NCI-H1417 (cell line): ENCODE results near the gene TRIM31.
A peak's percentile ranks its signal among the peaks of the same experiment; 100 is the strongest.

ENCODE experiments used
- DNase-seq, 3 experiments: peaks; one replicate each; lab custom pipeline; 2025; lab: John Stamatoyannopoulos, UW

Gene TRIM31

DNA sequence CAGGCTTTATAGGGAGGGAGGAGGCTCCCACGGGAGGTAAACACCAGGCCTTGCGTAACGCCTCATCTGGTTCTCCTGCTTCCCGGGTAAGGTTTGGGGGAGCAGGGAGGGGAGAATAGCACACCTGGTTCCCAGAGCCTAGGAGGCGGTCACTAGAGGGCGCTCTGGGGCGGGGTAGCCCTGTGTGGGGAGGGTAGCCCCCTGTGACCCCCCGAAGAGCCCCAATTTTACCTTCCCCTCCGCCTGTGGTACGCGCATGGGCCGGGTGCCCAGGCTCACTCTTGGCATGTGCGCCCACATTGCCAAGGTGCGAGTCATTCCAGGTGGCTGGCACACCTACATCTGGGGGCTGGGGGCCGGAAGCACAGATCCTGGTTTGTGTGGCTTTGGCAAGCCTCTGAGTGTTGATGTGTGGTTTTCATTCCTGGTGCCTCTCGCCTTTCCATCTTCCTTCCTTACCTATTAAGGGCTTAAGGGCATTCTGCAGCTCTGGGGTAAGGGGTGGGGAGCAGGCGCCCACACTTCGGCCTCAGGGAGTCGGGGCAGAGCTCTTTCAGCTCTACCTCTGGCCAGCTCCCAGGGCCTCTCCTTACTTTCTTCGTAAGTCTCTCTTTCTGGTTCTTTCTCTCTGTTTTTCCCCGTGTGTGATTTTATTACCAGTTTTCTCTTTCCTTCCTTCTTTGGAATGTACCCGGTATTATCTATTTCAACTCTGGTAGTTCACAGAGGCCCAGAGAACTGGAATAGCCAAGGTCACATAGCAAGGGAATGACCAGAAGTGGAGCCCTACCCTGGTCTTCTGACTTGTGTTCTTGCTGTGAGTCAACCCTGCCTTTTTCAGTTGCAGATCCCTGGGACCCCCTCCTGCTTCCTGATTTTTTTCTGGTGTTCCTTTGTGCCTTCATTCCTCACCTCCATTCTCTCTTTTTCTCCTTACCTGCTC lies 36.8 kb downstream of the TRIM31 start:
- DNase-seq = no peak

DNA sequence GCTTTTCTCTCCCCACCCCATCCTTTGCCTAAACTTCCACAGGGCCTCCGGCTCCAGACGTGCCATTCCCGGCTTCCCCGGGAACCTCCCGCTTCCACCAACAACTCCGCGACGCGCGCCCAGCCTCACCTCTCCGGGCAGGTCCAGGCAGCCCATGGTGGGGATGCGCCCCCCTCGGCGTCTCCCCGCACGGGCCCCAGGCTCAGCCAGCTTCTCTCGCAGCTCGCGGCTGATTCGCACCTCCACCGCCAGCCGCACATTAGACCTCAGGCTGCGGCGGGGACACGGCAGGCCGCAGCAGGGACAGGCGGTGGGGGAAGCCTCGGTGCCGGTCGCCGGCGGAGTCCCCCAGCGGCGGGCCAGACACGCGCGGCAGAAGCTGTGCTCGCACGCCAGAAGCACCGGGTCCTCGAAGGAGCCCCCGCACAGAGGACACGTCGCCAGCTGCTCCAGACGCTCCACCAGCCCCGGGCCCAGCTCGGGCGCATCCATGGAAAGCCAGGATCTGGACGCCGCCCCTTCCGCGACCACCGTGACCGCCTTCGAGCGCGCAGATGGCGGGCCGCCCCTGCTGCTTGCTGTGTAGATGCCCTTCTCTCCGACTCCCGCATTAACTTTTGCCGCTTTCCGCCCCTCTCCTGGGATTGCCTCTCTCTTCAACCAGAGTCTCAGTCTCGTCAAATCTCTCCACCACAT lies 37.6 kb downstream of the TRIM31 start, which contains the start of gene RNF39:
Gene RNF39, minus strand, starts transcription at position 676 of the 696 bp plus-strand sequence. Its CDS starts 184 bp downstream, at position 492.
- DNase-seq = peak in 1 of 3 experiments; percentile 10

DNA sequence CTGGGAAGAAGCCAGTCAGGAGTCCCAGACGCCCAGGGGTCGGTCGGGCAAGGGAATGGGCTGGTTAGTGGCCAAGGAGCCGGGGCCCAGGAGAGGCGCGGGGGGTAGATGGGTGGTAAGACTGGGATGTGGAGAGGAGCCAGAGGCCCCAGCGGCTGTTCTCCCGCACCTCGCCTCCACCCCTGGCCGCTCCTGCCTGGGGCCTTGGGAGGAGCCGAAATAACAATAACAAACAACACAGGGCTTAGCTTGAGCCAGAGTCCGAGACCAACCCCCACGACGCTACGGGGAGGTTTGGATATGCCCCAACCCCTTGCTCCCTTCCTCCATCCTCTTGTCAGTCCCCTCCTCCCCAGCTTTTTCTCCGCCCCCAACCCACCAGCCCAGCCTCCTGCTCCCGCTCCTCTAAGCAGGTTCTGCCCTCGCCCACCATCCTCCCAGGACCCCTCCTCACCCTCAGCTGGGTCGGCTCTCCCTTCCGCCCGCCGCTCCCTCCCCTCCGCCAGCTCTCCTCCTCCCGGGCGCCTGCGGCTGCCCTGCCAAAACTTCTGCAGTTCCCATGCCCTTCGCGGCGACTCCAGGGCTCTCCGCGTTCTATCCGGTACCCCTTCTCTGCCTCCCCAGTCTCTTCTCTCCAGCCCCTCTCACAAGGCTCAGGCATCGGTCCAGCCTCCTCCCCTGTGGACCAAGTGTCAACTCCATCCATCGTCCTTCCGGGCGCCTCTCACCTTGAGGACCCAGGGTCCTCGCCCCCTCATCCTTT lies 38.4 kb downstream of the TRIM31 start:
- DNase-seq = no peak

DNA sequence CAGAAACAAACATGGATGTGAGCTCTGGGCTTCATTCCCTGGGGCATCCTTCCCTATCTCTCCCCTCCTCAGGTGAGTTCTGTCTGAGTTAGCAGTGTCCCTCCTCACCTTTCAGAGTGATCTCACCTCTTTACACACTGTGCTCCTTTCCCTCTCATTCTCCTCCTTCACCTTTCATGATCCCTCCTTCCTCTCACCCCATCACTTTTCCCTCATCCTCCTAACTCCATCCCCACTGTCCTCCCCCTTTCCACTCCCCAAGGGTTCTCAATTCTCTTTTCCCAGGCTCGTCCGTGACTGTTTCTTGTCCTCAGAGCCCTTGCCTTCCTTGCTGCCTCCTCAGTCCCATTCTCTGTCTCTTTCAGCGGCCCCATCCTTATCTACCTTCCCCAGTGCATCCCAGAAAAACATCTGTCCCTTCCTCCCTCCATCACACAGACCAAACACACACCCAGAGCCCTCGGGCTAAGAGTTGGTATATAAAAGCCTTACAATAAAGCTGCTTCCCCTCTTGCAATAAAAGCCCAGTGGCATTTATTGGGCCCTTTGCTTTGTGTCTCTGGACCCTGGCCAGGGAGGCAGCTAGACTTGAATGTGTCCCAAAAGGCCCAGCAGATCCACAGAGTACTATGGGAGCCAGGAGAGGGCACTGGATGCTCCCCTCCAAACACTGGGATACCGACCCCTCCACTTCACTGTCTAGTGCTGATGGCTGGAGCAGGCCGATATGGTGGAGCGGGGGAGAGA lies 39.2 kb downstream of the TRIM31 start:
- DNase-seq = no peak

DNA sequence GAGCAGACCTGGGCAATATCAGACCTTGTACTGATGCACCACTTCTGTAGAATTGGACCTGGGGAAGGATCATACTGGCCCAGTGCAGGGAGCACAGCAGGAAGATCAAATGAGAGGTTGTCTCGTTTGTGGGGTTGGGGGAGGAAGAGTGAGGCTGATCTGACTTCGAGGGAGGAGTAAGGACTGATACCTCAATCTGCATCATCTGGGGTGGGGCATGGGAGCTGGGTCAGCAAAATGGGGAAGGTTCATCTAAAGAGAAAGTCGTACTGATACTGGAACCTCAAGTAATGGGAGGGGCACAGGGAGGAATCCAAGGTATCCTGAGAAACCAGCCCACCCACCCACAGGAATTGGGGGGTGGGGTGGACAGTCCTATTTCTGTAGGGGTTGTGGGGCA lies 41.0 kb downstream of the TRIM31 start:
- DNase-seq = no peak

DNA sequence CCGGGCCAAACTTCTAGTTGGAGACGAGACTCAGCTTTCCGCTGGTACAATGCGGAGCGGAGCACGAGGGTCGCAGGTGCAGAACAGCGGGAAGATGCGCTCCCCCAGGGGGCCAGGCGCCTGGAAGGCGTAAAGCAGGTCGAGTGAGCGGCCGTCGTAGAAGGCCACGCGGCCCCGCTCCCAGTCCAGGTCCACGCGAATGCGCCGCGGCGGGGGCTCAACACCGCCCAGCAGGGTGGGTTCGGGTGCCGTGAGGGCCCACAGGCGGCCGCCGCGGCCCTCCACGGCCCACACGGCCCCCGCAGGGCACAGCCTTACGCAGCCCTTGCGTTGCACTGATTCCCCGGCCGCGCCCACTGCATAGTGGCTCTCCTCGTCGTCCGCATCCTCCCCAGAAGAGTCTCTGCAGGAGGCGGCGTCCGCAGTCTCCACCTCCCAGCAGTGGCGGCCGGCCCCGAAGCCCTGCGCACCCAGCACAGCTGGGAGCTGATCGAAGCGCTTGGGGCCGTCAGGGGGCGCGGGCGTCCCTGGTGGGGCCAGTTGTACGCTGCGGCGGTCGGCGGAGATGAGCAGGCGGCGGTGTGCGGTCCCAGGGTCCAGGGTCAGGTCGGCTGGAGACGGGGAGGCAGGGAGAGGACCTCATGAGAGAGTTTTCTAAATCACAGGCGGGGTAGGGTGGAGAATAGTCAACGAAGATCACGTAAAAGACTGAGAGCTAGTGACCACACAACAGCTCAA lies 41.6 kb downstream of the TRIM31 start:
- no peak for DNase-seq

DNA sequence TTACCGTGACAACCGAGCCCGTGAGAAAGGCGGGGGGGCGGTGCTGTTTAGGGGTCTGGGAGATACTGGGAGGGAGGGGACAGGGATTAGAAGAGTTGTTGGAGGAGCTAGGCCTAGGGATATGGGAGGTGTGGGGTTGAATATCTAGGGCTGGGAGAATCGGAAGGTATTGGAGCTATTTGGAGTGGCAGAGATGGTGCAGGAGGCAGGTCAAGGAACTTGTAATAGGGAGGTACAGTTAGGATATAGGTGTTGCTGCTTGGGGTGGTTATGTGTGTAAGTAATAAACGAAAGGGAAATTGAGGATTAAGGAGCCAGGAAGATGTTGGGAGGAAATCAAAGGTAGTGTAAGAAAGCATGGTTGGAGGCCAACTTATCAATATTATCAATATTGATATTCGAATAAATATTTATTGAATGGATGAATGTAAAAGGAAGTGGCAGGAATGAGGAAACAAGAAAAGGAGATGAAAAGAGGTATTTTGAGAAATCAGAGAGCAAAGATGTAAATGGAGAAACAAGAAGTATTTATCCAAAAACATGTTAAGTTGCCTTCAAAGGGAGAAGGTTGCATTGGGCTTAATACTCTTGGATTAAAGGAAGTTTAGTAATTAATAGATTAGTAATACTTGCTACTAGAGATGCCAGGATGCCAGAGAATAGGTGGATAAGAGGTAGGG lies 45.3 kb downstream of the TRIM31 start:
- DNase-seq = no peak

DNA sequence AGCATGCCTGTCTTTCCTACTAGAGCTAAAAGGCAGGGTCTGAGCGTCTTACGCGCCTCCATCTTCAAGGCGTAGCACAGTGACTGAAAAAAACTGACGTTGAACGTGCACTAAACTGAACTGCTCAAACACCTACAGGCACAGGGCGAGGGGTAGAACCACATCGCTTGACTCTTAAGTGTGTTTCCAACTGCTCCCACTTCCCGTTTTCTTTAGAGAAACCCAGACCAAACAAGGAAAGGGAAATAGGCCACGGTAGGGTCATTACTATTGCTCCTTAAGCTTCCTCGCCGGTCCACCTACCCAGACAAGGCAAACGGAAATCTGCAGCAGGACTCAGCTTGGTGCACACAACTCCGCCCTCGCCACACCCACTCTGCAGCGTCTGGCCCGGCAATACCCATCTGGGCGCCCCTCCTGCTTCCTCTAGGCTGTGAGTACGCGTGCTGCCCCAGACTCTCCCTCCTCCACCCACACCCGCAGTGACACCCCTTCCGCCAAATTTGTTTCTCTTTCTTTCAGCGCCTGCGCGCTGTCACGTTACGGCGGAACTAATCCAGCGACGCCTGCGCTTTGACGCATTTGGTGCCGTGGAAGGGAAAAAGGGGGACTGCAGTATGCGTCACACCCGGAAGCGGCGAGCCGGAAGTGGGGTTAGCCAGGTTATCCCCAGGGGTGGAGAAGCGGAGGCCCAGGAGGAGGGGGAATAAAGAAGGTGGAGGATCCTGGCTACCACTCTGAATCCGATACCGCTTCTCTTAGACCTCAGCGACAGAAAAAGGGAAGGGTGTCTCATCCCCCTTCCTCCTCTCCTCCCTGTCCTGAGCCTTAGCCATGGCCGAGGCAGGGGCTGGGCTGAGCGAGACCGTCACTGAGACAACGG lies 46.1 kb downstream of the TRIM31 start, which contains the start of gene PPP1R11:
Gene PPP1R11, plus strand, starts transcription at position 622 of the 883 bp plus-strand sequence. Its CDS starts 213 bp downstream, at position 835.
- DNase-seq = peak; percentile 98 to 100 (median 98)

DNA sequence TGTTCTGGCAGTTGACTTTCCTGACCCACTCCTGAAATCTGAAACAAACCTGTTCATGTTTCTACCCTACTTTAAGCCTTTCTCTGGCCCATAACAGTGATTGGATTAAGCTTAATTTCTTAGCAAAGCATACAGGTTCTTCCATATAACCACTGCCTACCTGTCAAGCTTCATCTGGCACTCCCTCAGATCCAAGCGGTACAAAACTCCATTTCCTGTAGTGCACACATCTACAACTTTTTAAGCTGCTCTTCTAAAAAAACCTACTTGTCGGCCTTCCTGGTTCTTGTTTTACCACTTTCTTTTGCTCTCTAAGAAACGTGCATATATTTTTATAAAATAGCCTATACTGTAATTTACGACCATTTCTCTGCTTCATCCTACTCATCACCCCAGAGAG lies 46.8 kb downstream of the TRIM31 start:
- no peak for DNase-seq

DNA sequence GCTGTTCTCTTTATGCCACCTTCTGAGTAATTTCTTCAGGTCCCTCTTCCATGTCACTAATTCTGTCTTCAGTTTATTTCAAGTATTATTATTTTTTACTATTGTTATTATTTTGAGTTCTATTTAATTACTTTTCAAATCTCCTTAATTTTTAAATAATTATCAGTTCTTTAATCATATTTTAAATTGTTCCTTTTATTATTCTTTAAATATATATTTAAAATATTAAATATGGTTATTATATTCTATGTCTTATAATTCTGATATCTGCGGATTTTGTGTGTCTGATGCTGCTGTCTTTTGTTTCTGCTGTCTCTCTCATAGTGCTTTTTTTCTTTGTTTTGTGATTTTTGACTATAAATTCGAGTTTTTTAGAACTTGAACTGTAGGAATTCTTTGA lies 49.6 kb downstream of the TRIM31 start:
- no peak for DNase-seq

DNA sequence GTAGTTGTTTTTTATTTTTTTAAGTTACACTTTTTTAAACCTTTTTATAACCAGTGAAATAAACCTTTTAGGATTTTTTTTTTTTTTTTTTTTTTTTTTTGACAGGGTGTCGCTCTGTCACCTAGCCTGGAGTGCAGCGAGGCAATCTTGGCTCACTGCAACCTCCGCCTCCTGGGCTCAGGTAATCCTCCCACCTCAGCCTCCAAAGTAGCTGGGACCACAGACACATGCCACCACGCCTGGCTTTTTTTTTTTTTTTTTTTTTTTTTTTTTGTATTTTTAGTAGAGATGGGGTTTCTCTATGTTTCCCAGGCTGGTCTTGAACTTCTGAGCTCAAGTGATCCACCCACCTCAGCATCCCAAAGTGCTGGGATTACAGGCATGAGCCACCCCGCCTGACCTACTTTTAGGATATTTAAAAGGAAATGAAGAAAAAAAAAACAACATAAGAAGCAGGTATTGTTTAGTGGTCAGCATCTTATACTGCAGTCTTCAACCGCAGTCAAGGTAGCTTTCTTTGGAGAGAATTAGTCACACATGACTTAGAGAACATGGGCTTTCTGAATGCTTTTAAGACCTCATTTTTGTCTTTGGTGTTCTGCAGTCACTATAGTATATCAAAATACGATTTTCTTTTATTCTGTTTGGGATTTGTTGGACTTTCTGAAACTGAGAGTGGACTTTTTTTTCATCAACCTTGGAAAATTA lies 50.3 kb downstream of the TRIM31 start:
- no peak for DNase-seq

DNA sequence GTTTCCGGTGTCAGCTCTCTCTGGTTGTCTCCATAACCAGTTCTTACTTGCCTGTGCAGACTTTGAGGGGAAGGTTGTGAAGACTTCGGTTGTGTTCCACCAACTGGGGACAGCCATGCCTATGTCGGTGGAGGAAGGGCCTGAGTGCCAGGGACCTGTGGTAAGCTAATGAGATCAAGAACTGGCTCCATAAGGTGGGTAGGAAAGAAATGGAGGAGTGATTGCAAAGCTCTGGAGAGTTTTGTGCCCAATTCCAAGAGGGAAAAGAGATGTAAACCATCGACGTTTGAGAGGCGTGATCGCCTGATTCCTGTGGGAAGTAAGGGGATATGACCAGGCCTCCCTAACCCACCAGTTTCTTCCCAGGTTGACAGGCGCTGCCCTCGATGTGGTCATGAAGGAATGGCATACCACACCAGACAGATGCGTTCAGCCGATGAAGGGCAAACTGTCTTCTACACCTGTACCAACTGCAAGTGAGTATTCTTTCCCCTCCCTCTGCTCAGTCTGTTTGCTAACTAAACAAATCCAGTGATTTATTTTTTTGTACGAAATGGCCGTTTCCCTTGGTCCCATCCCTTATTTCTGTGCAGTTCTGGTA lies 50.9 kb downstream of the TRIM31 start:
- peak in 2 of 3 experiments; percentile 34 to 44 for DNase-seq

DNA sequence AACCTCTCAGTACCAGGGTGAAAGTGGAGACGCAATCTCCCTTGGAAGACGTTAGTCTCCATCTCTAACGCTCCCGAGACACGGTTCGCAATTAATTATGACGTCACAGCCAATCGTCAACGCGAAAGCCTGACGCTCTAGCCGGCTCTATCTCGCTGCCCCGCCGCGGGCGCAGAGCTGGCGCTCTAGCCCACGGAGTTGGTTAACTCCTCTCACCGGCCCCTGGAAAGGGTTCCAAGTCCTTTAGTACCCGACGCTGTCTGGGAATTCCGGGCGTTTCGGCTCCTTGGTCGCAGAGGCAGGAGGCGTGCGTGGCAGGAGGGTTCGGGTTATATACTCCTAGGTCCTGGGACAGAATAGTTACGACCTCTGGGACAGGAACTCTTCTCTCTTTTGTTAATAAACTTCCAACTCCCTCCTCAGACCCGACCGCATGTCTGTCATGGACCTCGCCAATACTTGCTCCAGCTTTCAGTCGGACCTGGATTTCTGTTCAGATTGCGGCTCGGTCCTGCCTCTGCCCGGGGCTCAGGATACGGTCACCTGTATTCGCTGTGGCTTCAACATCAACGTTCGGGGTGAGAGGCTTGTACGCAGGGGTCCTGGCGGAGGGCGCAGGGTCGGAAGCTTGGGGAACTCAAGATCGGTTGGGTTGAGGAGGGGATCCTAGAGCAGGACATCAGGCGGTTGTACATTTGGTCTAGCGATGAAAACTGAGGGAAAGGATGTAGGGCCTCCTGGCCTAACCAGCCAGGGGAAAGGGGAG lies 51.6 kb downstream of the TRIM31 start, which contains the start of gene POLR1H:
Gene POLR1H, plus strand, starts transcription at position 174 of the 766 bp plus-strand sequence. Its CDS starts 260 bp downstream, at position 434.
- peak; percentile 94 to 98 (median 97) for DNase-seq

DNA sequence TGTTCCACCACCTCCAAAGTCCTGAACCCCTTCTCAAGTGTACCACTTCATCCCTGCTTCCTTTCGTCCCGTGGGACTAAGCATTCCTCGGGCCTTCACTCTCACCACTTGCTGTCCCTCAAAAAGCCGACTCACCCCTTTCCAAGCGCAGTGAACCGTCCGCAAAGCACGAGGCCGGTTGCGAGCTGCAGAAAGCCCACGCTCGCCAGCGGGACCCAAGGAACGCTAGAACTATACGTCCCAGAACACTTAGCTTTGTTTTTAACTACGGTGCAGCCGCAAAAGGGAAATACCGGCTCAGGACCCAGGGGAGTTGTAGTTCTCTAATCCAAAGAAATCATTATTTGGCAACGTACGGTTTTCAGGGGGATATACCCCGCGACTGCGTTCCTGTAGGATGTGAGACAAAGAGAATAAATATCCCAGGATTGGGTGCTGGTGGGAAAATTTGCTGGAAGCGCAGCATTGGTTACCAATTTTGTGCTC lies 52.2 kb downstream of the TRIM31 start:
- peak in 1 of 3 experiments; percentile 9 for DNase-seq

DNA sequence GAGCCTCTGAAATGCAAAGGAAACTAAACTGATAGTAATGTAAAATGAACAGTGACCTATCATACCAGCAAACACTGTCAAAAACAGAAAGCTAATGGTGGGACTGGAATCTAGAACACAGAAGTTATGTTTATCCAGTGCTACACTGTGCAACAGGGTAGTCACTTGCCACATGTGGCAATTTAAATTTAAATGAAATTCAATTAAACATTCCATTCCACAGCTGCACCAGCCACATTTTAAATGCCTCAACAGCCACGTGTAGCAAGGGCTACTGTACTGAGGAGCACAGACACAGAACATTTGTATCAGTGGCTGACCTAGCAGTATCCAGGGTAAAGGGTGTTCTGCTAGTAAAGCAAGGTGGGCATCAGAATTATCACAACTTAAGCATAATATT lies 57.4 kb downstream of the TRIM31 start:
- DNase-seq = no peak

DNA sequence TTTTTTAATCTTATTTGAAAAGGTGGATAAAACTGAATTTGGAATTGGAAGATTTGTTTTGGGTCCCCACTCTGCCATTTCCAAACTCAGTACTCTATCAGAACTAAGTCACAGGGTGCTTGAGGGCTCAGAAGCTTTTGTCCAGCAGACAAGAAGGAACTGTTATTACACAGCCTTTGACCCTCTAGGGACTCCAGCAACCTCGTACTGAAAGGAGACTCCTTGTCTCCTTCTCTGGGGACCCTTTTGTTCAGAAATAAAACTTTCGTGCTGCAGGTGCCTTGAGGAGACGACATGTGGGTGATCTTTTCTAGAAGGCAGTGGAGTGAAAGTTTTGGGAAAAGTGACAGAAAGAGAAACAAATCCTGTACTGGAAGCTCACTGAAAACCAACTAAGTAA lies 59.2 kb downstream of the TRIM31 start:
- DNase-seq = no peak
